ENCODE measurements around the gene UFD1. TPM values are rescaled to one million over a fixed set of nuclear protein-coding genes. Genes with fewer than 3 reads are reported as not detected.

UFD1 gene
- total and polyA plus RNA-seq, 2 experiments from 2014 or later = 51.5 to 79.1 TPM

DNA sequence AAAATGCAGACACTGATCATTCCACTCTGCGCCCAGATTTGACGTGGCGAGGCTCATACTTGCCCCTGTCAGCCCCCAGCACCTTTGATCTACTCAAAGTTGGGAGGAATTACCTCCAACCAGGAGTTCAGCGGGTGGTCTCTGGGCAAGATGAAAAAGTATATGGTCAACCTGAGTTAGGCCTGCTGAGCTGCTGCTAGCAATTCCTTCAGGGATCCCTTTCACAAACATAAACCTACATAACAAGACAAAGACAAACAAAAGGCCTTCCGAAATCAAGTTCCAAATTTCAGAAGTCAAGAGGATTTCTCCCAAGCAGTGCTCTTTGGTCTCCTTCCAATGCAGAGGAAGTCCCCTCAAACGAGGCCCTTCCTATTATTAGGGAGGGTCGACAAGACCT, 24.4 kb upstream of the UFD1 start:
- H3K27me3 ChIP-seq = no peaks in the 10 kb centered on the region
- 96% methylated on average over 7 of the region's 7 CpGs for WGBS (ENCODE audit: low lambda C conversion rate, missing lambda C conversion rate)
- H3K79me2 ChIP-seq = no peaks in the 10 kb centered on the region
- no peak overlapping the region for H3K4me3 ChIP-seq
- H2AFZ ChIP-seq = no peak overlapping the region
- no peaks in the 10 kb centered on the region for H3K9me3 ChIP-seq (ENCODE audit: low read depth)
- H3K4me2 ChIP-seq = no peak overlapping the region
- no peaks in the 10 kb centered on the region for H3K4me1 ChIP-seq (ENCODE audit: insufficient read depth)
- no peaks in the 10 kb centered on the region for H4K20me1 ChIP-seq (ENCODE audit: insufficient read depth, poor library complexity, severe bottlenecking)
- H3K36me3 ChIP-seq (replicated peaks; ENCODE audit: insufficient read depth, low read depth) = no peaks in the 10 kb centered on the region
- H3K27ac ChIP-seq = no peak overlapping the region
- H3K9me2 ChIP-seq (replicated peaks; ENCODE audit: insufficient read depth) = no peaks in the 10 kb centered on the region
- no peak for DNase-seq (ENCODE audit: low spot score)
- no peak for TF ChIP-seq EZH2 (IDR thresholded peaks at IDR 0.05; ENCODE audit: borderline replicate concordance)
- no peak for TF ChIP-seq EZH2phosphoT487 (IDR thresholded peaks at IDR 0.05; ENCODE audit: low read depth, severe bottlenecking, unreplicated experiment)
- TF ChIP-seq, protein P1, sequence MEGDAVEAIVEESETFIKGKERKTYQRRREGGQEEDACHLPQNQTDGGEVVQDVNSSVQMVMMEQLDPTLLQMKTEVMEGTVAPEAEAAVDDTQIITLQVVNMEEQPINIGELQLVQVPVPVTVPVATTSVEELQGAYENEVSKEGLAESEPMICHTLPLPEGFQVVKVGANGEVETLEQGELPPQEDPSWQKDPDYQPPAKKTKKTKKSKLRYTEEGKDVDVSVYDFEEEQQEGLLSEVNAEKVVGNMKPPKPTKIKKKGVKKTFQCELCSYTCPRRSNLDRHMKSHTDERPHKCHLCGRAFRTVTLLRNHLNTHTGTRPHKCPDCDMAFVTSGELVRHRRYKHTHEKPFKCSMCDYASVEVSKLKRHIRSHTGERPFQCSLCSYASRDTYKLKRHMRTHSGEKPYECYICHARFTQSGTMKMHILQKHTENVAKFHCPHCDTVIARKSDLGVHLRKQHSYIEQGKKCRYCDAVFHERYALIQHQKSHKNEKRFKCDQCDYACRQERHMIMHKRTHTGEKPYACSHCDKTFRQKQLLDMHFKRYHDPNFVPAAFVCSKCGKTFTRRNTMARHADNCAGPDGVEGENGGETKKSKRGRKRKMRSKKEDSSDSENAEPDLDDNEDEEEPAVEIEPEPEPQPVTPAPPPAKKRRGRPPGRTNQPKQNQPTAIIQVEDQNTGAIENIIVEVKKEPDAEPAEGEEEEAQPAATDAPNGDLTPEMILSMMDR (IDR thresholded peaks at IDR 0.05; ENCODE audit: poor library complexity) = no peak

DNA sequence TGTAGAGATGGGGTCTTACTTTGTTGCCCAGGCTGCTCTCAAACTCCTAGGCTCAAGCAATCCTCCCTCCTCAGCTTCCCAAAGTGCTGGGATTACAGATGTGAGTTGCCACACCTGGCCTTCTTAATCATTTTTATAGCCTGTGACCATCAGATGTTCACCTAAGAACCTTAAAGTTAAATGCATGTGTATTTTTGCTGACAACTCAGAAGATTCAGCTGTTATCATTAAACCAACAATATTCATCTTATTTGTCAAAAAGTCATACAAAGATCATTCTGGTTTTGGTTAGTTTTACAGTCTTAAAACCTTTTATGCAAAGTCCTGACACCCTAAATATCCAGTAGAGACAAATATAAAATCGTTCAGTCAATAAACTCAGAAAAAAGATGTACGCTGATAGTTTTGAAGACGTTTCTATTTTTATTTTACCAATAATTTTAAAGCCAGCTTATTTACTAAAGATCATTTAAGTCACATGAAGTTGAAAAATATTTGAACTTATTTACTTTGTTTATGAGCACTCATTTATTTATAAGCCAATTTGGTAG, 23.0 kb upstream of the UFD1 start:
- 91% methylated on average over 3 of the region's 3 CpGs for WGBS (ENCODE audit: low lambda C conversion rate, missing lambda C conversion rate)
- no peaks in the 10 kb centered on the region for H3K4me1 ChIP-seq (ENCODE audit: insufficient read depth)
- DNase-seq (ENCODE audit: low spot score) = no peak
- H4K20me1 ChIP-seq (ENCODE audit: insufficient read depth, poor library complexity, severe bottlenecking) = no peaks in the 10 kb centered on the region
- no peaks in the 10 kb centered on the region for H3K36me3 ChIP-seq (replicated peaks; ENCODE audit: insufficient read depth, low read depth)
- no peak overlapping the region for H3K4me3 ChIP-seq
- no peaks in the 10 kb centered on the region for H3K79me2 ChIP-seq
- H3K27me3 ChIP-seq = no peaks in the 10 kb centered on the region
- no peaks in the 10 kb centered on the region for H3K9me2 ChIP-seq (replicated peaks; ENCODE audit: insufficient read depth)
- H3K4me2 ChIP-seq = no peak overlapping the region
- H3K27ac ChIP-seq = no peak overlapping the region
- H3K9me3 ChIP-seq (ENCODE audit: low read depth) = no peaks in the 10 kb centered on the region
- no peak overlapping the region for H2AFZ ChIP-seq
- TF ChIP-seq EZH2phosphoT487 (IDR thresholded peaks at IDR 0.05; ENCODE audit: low read depth, severe bottlenecking, unreplicated experiment) (no peak), EZH2 (IDR thresholded peaks at IDR 0.05; ENCODE audit: borderline replicate concordance) (no peak)
- TF ChIP-seq, protein P1 (IDR thresholded peaks at IDR 0.05; ENCODE audit: poor library complexity) = no peak

- no peaks in the 10 kb centered on the region for H3K9me2 ChIP-seq (replicated peaks; ENCODE audit: insufficient read depth)
- no peaks in the 10 kb centered on the region for H4K20me1 ChIP-seq (ENCODE audit: insufficient read depth, poor library complexity, severe bottlenecking)
- no peaks in the 10 kb centered on the region for H3K79me2 ChIP-seq
- H2AFZ ChIP-seq = no peak overlapping the region
- no peak for TF ChIP-seq EZH2phosphoT487 (IDR thresholded peaks at IDR 0.05; ENCODE audit: low read depth, severe bottlenecking, unreplicated experiment)
- TF ChIP-seq, protein P1 (IDR thresholded peaks at IDR 0.05; ENCODE audit: poor library complexity) = no peak
- TF ChIP-seq EZH2 (IDR thresholded peaks at IDR 0.05; ENCODE audit: borderline replicate concordance) = no peak
- no peaks in the 10 kb centered on the region for H3K27me3 ChIP-seq
- no peak overlapping the region for H3K4me3 ChIP-seq
- H3K9me3 ChIP-seq (ENCODE audit: low read depth) = no peaks in the 10 kb centered on the region
- no peak overlapping the region for H3K4me2 ChIP-seq
- H3K27ac ChIP-seq = no peak overlapping the region
- no peaks in the 10 kb centered on the region for H3K36me3 ChIP-seq (replicated peaks; ENCODE audit: insufficient read depth, low read depth)
- no peak for DNase-seq (ENCODE audit: low spot score)
- WGBS (ENCODE audit: low lambda C conversion rate, missing lambda C conversion rate) = 93% methylated on average over 4 of the region's 4 CpGs
- no peaks in the 10 kb centered on the region for H3K4me1 ChIP-seq (ENCODE audit: insufficient read depth)
Observed at GRCh38 chr22:19499880-19500242, 20.9 kb upstream of the UFD1 start.
